H9 (cell line): ENCODE measurements around the gene RABL3. TPM values are rescaled to one million over a fixed set of nuclear protein-coding genes. Genes with fewer than 3 reads are reported as not detected.

ENCODE experiments used
- DNase-seq: peaks from one replicate; pipeline ENCODE4 v3.0.0-alpha.2; 2017
- H2AFZ ChIP-seq: one replicate; pipeline ENCODE4 v1.6.1; 2013; ENCODE audit warnings: mild to moderate bottlenecking, low read length, control low read depth, moderate library complexity
- H2AK5ac ChIP-seq: 2 replicates; pipeline ENCODE4 v1.6.1; 2013; ENCODE audit warnings: low read length, control low read depth, mixed read lengths; ENCODE audit not compliant: insufficient read length
- H2BK120ac ChIP-seq: one replicate; pipeline ENCODE4 v1.6.1; 2013; ENCODE audit warnings: low read depth, mild to moderate bottlenecking, low read length, control low read depth, inconsistent platforms; ENCODE audit not compliant: poor library complexity, severe bottlenecking
- H2BK12ac ChIP-seq: 2 replicates; pipeline ENCODE4 v1.6.1; 2013; ENCODE audit warnings: low read length, control low read depth, mixed read lengths, low read depth; ENCODE audit not compliant: insufficient read length
- H2BK15ac ChIP-seq: 2 replicates; pipeline ENCODE4 v1.6.1; 2013; ENCODE audit warnings: low read depth, low read length, control low read depth
- H2BK20ac ChIP-seq: one replicate; pipeline ENCODE4 v1.6.1; 2013; ENCODE audit warnings: low read depth, mild to moderate bottlenecking, low read length, control low read depth, inconsistent platforms; ENCODE audit not compliant: poor library complexity, severe bottlenecking
- H2BK5ac ChIP-seq: 2 replicates; pipeline ENCODE4 v1.6.1; 2013; ENCODE audit warnings: low read length, control low read depth, mixed read lengths; ENCODE audit not compliant: insufficient read length
- H3K14ac ChIP-seq: 2 replicates; pipeline ENCODE4 v1.6.1; 2013; ENCODE audit warnings: low read length, control low read depth; ENCODE audit not compliant: insufficient read depth
- H3K18ac ChIP-seq: 2 replicates; pipeline ENCODE4 v1.6.1; 2013; ENCODE audit warnings: low read depth, mild to moderate bottlenecking, mixed read lengths, low read length, control low read depth; ENCODE audit not compliant: insufficient read length
- H3K23ac ChIP-seq: 2 replicates; pipeline ENCODE4 v1.6.1; 2013; ENCODE audit warnings: low read length, control low read depth, mixed read lengths, low read depth; ENCODE audit not compliant: insufficient read length
- H3K23me2 ChIP-seq: 2 replicates; pipeline ENCODE4 v1.6.1; 2013; ENCODE audit warnings: low read depth, mild to moderate bottlenecking, mixed read lengths, low read length, control low read depth; ENCODE audit not compliant: insufficient read length, poor library complexity, severe bottlenecking
- H3K27ac ChIP-seq: 2 replicates; pipeline ENCODE4 v1.5.1; 2013; ENCODE audit warnings: low read length, control low read depth, mixed read lengths, low read depth; ENCODE audit not compliant: insufficient read length
- H3K27me3 ChIP-seq: 2 replicates; pipeline ENCODE4 v1.6.1; 2013; ENCODE audit warnings: low read length, control low read depth, inconsistent platforms; ENCODE audit not compliant: insufficient read depth
- H3K4ac ChIP-seq: 2 replicates; pipeline ENCODE4 v1.6.1; 2013; ENCODE audit warnings: low read depth, mild to moderate bottlenecking, control low read depth, inconsistent platforms, low read length, moderate library complexity
- H3K4me1 ChIP-seq: 2 replicates; pipeline ENCODE4 v1.6.1; 2013; ENCODE audit warnings: low read length, control low read depth, inconsistent platforms; ENCODE audit not compliant: insufficient read depth
- H3K4me2 ChIP-seq: 2 replicates; pipeline ENCODE4 v1.6.1; 2013; ENCODE audit warnings: low read length, control low read depth, mixed read lengths; ENCODE audit not compliant: insufficient read length, insufficient read depth
- H3K56ac ChIP-seq: 2 replicates; pipeline ENCODE4 v1.6.1; 2013; ENCODE audit warnings: low read depth, mild to moderate bottlenecking, mixed read lengths, low read length, control low read depth; ENCODE audit not compliant: insufficient read length
- H3K79me1 ChIP-seq: 2 replicates; pipeline ENCODE4 v1.6.1; 2013; ENCODE audit warnings: low read depth, mild to moderate bottlenecking, moderate library complexity, low read length, control low read depth, inconsistent platforms; ENCODE audit not compliant: insufficient read depth, poor library complexity, severe bottlenecking
- H3K79me2 ChIP-seq: 2 replicates; pipeline ENCODE4 v1.6.1; 2013; ENCODE audit warnings: low read length, control low read depth, inconsistent platforms; ENCODE audit not compliant: insufficient read depth
- H3K9ac ChIP-seq: 2 replicates; pipeline ENCODE4 v1.6.1; 2013; ENCODE audit warnings: low read length, control low read depth, mixed read lengths; ENCODE audit not compliant: insufficient read length; ENCODE audit errors: extremely low read depth
- H3K9me3 ChIP-seq: one replicate; pipeline ENCODE4 v1.6.1; 2013; ENCODE audit warnings: low read depth, low read length, inconsistent platforms; ENCODE audit not compliant: control insufficient read depth
- H3T11ph ChIP-seq: one replicate; pipeline ENCODE4 v1.6.1; 2013; ENCODE audit warnings: mild to moderate bottlenecking, low read length, control low read depth, inconsistent platforms
- H4K20me1 ChIP-seq: one replicate; pipeline ENCODE4 v1.6.1; 2013; ENCODE audit not compliant: control insufficient read depth, insufficient read length, insufficient read depth
- H4K5ac ChIP-seq: 2 replicates; pipeline ENCODE4 v1.6.1; 2013; ENCODE audit warnings: low read depth, mild to moderate bottlenecking, mixed read lengths, low read length, control low read depth; ENCODE audit not compliant: insufficient read length
- H4K8ac ChIP-seq: replicated peaks from 2 replicates; pipeline ENCODE4 v1.6.1; 2013; ENCODE audit warnings: low read length, control low read depth, mixed read lengths, low read depth; ENCODE audit not compliant: insufficient read length
- H4K91ac ChIP-seq: 2 replicates; pipeline ENCODE4 v1.6.1; 2013; ENCODE audit warnings: low read depth, mild to moderate bottlenecking, moderate library complexity, mixed read lengths, low read length, control low read depth; ENCODE audit not compliant: insufficient read length
- H3K27ac Mint-ChIP-seq, 3 experiments: 2 replicates in 2 of 3; 3 replicates in 1 of 3; pipeline ENCODE4 v1.8.0; 2020 to 2021; ENCODE audit warnings: mixed read lengths in 3 of 3, mild to moderate bottlenecking in 1 of 3, moderate library complexity in 1 of 3
- H3K27me3 Mint-ChIP-seq: 2 replicates; pipeline ENCODE4 v1.8.0; 2021; ENCODE audit warnings: low read depth, mild to moderate bottlenecking, moderate library complexity, mixed read lengths
- H3K36me3 Mint-ChIP-seq, 3 experiments: 2 replicates in 2 of 3; 3 replicates in 1 of 3; pipeline ENCODE4 v1.8.0; 2020 to 2021; ENCODE audit warnings: low read depth in 3 of 3, mixed read lengths in 3 of 3; ENCODE audit not compliant: insufficient read depth in 1 of 3
- H3K4me1 Mint-ChIP-seq, 2 experiments: 2 replicates each; pipeline ENCODE4 v1.8.0; 2020; ENCODE audit warnings: mixed read lengths in 2 of 2
- H3K4me3 Mint-ChIP-seq, 2 experiments: 2 replicates in 1 of 2; 3 replicates in 1 of 2; pipeline ENCODE4 v1.8.0; 2020 to 2021; ENCODE audit warnings: mild to moderate bottlenecking in 2 of 2, mixed read lengths in 2 of 2, moderate library complexity in 1 of 2
- H3K9me3 Mint-ChIP-seq, 2 experiments: 2 replicates in 1 of 2; 3 replicates in 1 of 2; pipeline ENCODE4 v1.8.0; 2020; ENCODE audit warnings: mild to moderate bottlenecking in 2 of 2, mixed read lengths in 2 of 2, moderate library complexity in 1 of 2
- total RNA-seq: library from RNA; stranded (reverse); gene quantifications from 2 replicates; pipeline ENCODE4 v1.2.1, GENCODE V29; 2021
- TF ChIP-seq, protein P1 (sequence below): fragments of 200-600 bp; sonication (generic); conservative IDR thresholded peaks from 3 replicates; pipeline ENCODE4 v1.8.0; 2021; ENCODE audit warnings: antibody characterized with exemption, mild to moderate bottlenecking

RABL3 gene
- total RNA-seq, 1 experiment from 2014 or later, result 26.7 TPM

GRCh38 chr3:120773932-120774331, 31.6 kb upstream of the RABL3 start:
- H3K4me1 ChIP-seq, result peaks cover 5% of the 10 kb centered on the region; the same call in 1 of the 2 replicates
- TF ChIP-seq, protein P1, sequence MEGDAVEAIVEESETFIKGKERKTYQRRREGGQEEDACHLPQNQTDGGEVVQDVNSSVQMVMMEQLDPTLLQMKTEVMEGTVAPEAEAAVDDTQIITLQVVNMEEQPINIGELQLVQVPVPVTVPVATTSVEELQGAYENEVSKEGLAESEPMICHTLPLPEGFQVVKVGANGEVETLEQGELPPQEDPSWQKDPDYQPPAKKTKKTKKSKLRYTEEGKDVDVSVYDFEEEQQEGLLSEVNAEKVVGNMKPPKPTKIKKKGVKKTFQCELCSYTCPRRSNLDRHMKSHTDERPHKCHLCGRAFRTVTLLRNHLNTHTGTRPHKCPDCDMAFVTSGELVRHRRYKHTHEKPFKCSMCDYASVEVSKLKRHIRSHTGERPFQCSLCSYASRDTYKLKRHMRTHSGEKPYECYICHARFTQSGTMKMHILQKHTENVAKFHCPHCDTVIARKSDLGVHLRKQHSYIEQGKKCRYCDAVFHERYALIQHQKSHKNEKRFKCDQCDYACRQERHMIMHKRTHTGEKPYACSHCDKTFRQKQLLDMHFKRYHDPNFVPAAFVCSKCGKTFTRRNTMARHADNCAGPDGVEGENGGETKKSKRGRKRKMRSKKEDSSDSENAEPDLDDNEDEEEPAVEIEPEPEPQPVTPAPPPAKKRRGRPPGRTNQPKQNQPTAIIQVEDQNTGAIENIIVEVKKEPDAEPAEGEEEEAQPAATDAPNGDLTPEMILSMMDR, result no peak
- H3K9me3 ChIP-seq, result no peaks in the 10 kb centered on the region
- H2BK12ac ChIP-seq, result no peak overlapping the region
- H2BK20ac ChIP-seq, result no peak overlapping the region
- H2AK5ac ChIP-seq, result no peak overlapping the region
- Mint-ChIP-seq H3K36me3 (peaks cover 6 to 22% (median 13%) of the 10 kb centered on the region in 3 experiments; a peak in 6 of 7 replicates), H3K9me3 (no peaks in the 10 kb centered on the region), H3K27me3 (no peaks in the 10 kb centered on the region), H3K4me1 (peaks cover 11 to 20% of the 10 kb centered on the region in 2 experiments), H3K4me3 (no peak overlapping the region), H3K27ac (no peak overlapping the region)
- H4K20me1 ChIP-seq, result no peaks in the 10 kb centered on the region
- H3K56ac ChIP-seq, result no peak overlapping the region
- no peak overlapping the region for H3K23ac ChIP-seq
- no peak overlapping the region for H4K91ac ChIP-seq
- H3T11ph ChIP-seq, result no peak overlapping the region
- no peaks in the 10 kb centered on the region for H3K79me1 ChIP-seq
- H3K27me3 ChIP-seq, result no peaks in the 10 kb centered on the region
- H3K14ac ChIP-seq, result no peak overlapping the region
- no peak overlapping the region for H4K5ac ChIP-seq
- H3K9ac ChIP-seq, result no peak overlapping the region
- no peak overlapping the region for H2BK15ac ChIP-seq
- no peaks in the 10 kb centered on the region for H3K23me2 ChIP-seq
- no peak overlapping the region for H4K8ac ChIP-seq
- peaks cover 2% of the 10 kb centered on the region; the same call in 1 of the 2 replicates for H3K79me2 ChIP-seq
- no peak overlapping the region for H3K18ac ChIP-seq
- H3K27ac ChIP-seq, result no peak overlapping the region
- H2BK5ac ChIP-seq, result no peak overlapping the region
- no peak overlapping the region for H2AFZ ChIP-seq
- no peak overlapping the region for H2BK120ac ChIP-seq
- DNase-seq, result no peak
- H3K4me2 ChIP-seq, result no peak overlapping the region
- H3K4ac ChIP-seq, result no peak overlapping the region
